Activated T-helper 1 cell treated with Interleukin-2 at 50 U/mL for 16 hours (primary cell): ENCODE results near the gene NUDT6.

Experiments
- DNase-seq: peaks from one replicate; pipeline ENCODE4 v3.0.0-alpha.2; 2020; ENCODE audit warnings: low read depth

The NUDT6 gene

DNA sequence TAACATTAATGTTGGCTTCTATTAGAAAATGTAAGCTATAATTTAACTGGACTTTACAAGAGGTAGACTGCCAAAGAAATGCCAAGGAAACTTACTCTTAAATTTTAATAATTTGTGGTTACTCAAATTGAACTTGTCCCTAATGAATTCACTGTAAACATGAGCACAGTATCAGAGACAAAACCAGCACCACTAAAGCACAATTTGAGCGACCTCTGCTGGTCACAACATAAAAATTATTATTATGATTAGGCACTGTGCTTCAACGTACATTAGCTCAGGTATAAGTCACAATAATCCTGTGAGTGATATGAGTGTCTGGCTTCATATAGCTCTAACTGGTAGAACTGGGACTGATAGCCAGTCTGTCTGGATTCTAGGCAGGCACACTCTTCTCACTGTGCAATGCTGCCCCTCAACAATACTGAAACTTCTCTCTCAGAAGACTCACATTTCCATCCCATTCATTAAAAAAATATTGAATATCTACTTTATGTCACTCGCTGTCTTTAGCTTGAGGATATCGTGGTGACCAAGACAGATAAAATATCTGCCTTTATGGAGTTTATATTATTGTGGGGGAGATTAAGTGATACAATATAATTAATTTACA is 8.0 kb downstream of the NUDT6 start:
- DNase-seq: no peak

DNA sequence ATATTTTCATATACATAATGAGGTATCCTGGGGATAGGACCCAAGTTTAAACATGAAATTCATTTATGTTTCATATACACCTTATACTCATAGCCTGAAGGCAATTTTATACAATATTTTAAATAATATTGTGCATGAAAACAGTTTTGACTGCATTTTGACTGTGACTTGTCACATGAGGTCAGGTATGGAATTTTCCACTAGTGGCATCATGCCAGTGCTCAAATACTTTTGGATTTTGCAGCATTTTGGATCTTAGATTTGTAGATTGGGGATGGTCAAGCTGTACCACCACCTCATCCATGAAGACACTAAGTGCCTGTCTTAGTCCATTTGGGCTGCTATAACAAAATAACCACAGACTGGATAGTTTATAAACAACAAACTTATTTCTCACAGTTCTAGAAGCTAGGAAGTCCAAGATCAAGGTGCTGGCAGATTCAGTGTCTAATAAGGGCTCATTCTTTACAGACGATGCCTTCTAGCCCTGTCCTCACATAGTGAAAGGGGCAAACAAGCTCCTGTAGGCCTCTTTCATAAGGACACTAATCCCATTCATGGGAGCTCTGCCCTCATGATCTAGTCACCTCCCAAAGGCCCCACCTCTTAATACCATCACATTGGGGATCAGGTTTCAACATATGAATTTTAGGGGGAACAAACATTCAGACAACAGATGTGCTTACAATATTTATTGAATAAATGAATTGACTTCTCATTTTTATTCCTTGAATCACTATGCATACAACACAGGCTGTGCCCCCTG is 9.4 kb downstream of the NUDT6 start:
- DNase-seq: no peak

DNA sequence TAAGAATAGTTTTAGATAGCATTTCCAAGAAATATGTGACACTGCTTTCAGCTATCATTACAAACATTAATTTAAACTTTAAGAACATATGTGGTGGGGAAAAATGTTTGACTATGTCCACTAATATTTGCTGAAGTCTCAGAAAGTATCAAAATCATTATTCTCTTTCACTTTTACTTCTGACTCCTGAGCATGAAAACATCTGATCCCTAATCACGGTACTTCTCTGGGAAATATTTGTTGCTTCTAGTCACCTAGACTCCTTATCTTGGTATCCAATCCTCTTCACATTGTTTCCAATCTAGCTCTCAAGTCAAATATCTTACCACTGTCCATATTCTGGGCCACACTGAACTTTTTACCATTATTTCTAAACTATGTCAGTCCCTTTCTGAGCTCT is 10.8 kb downstream of the NUDT6 start:
- DNase-seq: no peak

DNA sequence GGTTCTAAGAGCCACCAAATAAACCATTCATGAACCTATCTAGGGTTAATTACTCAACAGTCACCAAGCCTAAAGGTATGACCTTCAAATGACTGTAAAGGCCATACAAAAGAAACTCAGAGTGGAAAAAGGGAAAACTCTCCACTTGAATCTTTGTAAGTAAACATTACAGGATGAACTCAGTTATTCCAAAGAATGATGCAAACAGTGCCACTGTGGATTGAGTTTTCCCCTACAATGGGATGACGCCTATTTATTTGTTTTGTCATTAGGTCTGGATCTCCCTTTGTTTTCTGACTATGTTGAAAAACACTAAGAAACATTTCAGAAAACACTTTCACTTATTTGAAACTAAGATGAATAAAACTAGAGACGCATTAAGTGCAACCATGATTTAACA is 12.7 kb downstream of the NUDT6 start:
- no peak for DNase-seq

DNA sequence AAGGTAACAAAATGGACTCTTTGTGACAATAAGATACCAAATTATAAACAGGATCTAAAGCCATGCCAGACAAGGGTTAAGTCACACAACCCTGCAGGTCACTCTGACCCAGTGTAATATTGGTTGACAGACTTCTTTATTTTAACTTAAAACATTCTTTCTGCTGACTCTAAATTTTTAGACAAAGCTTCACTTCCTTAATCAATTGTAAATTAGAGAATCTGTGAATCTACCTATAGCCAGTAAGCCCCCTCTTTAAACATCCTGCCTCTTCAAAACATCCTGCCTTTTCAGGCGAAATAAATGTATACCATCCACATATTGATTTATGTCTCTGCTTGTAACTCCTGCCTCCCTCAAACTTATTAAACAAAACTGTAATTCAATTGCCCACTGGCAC is 14.2 kb downstream of the NUDT6 start:
- DNase-seq: no peak

DNA sequence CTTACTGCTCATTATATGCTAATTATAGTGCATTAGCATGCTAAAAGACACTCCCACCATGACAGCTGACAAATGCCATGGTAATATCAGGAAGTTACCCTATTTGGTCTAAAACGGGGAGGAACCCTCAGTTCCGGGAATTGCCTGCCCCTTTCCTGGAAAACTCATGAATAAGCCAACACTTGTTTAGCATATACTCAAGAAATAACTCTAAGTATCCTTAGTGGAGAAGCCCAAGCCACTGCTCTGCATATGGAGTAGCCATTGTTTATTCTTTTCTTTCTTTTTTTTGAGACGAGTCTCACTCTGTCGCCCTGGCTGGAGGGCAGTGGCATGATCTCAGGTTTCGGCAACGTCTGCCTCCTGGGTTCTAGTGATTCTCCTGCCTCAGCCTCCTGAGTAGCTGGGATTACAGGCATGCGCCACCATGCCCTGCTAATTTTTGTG is 15.5 kb downstream of the NUDT6 start:
- no peak for DNase-seq

DNA sequence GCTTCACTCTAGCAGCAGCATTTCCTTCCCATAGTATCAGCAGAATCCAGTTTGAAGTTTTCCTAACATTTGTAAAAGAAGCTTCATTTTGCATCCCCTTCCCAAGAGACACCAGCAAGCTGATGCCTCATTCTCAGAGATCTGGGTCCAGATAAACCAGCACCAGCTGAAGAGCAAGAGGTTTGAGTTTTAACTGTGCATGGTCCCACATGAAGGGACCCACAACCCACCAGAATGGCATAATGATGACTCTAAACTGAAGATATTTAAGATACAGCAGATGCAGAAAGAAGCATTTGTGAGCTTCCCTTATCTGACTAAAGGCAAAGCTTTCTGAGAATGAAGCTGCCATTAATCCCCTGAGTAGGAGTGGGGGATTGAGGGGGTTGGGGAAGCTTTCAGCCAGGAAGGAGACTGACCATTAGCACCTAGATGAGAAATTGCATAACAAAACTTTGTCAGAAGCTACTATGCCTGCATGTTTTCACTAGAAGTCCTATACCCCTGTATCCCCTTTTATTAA is 18.6 kb downstream of the NUDT6 start:
- no peak for DNase-seq

DNA sequence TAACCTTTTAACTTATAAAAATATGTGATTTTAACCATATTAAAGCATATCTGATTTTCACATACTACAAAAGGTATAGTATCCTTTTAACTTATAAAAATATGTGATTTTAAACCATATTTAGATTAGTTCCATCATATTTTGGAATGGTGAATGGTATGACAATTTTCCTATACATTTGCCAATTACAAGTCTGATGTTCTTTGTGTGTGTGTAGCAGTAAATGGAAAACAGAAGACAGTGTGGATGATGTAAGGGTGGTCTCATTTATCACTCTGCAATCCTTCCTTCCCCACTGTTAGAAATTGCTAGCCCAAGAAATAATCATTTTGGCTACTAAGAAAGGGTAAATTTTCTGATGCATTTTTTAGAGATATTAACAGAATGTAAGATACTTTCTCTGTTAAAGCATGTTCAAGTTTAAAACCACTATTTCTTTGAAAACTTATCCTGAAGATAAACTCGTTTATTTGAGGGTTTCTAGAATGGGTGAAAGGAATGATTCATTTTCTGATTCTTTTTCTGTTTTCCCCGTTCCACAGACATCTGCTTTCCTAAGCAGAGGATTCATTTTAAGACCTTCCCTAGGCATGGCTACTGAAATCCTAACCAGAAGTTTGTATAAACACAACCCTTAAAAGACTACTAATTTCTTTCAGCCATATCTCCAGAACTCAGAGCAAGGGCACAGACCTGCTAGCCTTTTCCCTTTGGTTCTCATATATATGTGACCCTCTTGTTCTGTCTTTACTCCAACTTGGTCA is 21.0 kb downstream of the NUDT6 start:
- no peak for DNase-seq

DNA sequence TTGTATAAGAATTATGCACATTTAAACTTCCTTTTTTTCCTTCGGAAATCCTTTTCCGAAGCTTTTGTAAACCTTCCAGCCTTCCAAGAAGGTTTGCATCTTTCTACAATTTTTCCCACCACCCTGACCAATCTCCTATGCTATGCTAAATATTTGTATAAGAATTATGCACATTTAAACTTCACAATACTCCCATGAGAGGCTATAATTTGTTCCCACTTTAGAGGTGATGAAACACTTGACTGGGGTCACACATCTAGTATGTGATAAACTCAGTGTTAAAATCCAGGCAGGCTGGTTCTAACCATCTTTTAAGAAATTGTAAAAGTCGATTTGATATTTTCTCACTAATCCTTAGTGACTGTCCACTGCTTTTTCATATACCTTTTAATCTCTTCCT is 22.1 kb downstream of the NUDT6 start:
- no peak for DNase-seq

DNA sequence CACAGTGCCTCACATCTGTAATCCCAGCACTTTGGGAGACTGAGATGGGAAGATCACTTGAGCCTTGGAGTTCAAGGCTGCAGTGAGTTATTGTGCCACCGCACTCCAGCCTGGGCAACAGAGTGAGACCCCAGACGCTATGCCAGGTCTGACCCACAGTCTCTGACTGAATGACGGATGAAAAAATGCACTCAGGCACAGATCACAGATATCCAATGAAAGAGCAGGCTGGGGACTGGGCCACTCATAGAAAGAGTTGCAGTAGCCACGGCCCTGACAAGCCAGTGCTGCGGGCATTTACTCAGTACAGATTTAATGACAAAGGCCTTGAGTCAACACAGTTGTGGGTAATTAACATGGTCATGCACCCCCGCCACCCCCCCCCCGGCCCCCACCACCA is 22.7 kb downstream of the NUDT6 start:
- DNase-seq: no peak

DNA sequence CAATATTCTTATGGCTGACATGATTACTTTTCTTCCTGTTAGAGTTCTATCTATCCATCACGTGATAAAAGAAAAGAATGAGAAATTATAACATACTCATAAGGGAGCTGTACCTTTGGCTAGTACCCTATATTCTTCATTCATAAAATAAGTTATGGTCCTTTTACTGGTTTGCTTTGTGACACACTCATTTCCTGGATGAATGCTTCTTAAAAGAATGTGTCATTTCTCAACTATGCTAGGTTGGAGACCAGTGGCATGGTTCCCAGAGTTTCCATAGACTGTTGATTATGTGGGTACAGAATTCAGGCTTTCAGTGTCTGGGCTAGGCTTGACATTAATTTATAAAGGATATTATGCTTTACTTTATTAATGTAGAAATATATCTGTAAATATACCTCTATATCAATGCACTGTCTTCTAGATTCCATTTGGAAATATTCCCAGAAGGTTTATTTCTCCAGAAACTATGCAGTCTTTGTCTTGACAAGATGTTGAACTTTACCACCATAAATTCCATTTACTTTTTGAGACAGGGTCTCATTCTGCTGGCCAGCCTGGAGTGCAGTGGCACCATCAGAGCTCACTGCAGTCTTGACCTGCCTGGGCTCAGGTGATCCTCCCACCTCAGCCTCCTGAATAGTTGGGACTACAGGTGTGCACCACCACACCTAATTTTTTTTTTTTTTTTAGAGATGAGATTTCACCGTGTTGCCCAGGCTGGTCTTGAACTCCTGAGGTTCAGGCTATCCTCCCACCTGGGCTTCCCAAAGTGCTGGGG is 23.8 kb downstream of the NUDT6 start:
- DNase-seq: no peak

DNA sequence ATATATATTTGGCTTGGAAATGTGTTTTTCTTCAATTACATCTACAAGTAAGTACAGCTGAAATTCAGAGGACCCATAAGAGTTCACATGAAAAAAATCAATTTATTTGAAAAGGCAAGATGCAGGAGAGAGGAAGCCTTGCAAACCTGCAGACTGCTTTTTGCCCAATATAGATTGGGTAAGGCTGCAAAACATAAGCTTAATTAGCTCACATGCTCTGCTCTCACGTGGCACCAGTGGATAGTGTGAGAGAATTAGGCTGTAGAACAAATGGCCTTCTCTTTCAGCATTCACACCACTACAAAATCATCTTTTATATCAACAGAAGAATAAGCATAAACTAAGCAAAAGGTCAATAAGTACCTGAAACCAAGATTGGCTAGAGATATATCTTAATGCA is 26.1 kb downstream of the NUDT6 start:
- DNase-seq: no peak

DNA sequence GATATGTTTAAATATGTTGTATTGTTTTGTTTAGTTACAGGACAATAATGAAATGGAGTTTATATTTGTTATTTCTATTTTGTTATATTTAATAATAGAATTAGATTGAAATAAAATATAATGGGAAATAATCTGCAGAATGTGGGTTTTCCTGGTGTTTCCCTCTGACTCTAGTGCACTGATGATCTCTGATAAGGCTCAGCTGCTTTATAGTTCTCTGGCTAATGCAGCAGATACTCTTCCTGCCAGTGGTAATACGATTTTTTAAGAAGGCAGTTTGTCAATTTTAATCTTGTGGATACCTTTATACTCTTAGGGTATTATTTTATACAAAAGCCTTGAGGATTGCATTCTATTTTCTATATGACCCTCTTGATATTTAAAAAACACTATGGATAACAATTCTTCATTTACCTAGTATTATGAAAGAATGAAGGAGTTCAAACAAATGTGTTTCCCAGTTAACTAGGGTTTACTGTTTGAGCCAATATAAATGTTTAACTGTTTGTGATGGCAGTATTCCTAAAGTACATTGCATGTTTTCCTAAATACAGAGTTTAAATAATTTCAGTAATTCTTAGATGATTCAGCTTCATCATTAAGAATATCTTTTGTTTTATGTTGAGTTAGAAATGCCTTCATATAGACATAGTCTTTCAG is 26.9 kb downstream of the NUDT6 start:
- DNase-seq: no peak

DNA sequence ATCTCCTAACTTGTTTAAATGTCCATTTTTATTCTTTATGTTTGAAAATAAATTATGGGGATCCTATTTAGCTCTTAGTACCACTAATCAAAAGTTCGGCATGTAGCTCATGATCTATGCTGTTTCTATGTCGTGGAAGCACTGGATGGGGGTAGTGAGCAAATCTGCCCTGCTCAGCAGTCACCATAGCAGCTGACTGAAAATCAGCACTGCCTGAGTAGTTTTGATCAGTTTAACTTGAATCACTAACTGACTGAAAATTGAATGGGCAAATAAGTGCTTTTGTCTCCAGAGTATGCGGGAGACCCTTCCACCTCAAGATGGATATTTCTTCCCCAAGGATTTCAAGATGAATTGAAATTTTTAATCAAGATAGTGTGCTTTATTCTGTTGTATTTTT is 27.6 kb downstream of the NUDT6 start:
- DNase-seq: no peak

DNA sequence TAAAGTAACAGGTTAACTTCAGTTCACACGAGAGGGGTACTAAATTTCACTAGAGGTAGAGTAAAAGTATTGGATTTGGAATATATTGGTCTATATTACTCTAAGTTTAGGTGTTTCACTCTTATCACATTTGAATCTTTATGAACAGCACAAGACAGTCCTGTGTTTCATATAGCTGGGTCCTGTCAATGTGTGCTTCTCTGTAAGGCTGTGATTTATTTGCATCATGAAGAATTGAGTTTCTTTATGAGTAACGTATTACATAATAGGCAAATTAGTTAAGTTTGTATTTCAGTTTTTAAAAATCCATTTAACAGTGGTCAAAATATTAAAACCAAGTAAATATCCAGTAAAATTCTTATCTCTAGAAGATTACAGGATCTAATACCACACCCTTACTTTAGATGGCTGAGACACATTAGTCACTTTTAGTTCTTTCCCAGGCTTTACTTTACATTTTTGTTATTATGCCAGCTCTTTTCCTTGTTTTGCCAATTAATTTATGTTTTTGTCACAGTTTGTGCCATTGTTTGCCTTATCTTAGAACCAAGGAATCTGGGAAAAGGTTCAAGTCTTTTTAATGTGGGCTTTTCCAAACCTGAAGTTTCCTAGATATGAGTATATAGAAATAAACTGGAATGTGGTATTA is 32.1 kb downstream of the NUDT6 start:
- no peak for DNase-seq

DNA sequence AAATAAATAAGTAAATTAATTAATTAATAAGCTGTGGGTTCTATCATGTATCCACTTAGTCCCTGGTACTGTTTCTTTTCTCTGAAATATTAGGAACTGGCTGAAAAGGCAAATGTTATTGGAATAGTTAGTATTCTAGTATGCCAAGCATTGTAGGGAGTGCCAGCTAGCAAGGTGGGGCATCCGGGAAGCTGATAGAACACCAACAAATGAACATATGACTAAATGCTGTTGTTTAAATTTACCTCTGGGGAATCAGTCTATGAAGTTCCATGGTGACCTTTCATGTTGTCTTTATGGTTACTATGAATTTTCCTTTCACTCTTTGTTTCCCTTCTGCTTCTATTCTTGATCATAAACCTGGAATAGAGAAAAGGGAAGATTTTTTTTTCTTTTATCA is 32.7 kb downstream of the NUDT6 start:
- DNase-seq: no peak

DNA sequence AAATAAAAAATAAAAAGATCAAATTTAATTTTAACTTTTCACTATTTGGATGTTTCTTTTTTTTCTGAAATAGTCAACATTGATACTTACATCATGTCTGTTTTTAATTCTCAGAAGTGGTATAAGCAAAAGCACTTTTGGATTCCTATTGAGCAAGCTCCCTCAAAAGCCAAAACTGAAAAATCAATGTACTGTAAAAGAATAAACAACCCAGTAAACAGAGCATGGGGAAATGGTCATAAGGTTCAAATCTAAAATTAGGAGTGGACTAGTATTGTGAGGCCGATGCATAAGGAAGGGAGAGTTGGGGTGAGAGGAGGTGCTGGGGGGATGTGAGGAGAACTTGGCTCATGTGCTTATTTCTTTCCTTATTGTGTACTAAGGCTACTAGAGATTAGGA is 37.9 kb downstream of the NUDT6 start:
- DNase-seq: no peak

DNA sequence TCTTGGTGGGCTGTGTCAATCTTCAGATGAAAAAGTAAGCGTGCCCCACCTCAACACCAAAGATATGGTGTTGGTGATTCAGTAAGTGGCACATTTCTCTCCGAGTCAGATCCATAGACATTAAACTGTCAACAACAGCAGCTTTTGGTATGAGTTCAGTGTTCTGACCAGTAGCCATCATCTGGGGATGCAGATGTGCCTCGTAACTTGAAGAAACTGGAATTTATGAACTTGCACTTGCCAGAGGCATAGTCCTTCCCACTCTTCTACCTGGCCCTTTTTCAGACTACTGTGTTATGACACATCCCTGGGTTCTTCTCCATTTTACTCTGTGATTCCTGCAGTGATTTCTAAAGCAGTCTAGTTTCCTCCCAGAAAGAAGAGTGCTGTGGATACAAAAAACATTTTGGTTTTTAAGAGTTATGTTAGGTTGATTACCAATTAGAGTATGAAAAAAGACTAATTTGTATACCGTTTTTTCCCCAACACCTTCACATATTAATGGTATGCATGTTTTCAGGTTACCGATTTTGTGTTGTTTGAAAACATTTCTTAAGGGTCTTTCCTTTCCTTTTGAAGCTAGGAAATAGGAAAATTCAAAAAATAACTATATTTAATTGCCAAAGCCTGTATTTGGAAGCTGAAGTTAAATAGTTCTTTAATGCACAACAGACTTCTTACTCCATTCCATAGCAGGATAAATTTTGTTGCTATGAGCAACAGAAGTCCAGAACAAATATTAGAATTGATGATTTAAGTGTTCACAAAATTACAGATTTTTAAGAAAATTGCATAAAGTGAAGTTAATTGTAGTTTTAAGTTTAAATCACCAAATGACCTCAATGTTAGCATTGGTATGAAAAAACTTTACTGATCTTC is 39.3 kb downstream of the NUDT6 start:
- no peak for DNase-seq

DNA sequence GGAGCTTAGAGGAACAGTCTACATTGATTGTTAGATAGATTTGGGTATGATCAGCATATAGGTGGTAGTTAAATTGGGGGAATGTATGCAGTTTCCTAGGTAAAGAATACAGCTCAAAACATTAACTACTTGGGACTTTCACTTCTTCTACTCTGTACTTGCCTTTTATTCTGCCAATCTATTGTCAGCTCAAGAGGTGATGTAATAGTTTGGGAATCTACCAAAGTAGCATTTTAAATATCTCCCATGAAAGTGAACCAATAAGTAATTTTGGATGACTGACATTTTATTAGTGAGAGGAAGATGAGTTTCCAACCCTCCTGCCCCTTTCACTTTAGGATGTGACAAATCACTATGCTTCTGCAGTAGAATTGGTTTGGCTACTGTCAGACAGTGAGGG is 43.4 kb downstream of the NUDT6 start:
- DNase-seq: no peak

DNA sequence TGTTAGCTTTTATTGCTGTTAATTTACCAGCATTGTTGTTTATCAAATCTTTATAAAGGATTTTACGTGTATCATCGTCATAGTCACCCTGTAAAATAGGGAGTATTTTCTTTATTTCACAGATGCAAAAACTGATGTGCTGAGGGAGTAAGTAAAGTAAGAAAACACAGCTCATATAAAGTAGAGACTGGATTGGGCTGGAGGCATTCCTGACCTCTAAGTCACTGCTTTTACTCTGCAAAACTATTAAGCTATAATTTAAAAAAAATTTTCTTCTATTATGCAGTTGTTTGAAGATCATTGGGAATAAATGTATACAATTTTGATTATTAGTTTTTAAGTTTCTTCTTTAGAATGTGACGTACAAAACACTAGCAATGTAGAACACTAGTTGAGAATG is 45.9 kb downstream of the NUDT6 start:
- DNase-seq: no peak
